Right kidney (tissue), 1 donor: ENCODE data around the gene RNF13.
"Not testable (repeated sequence)": the region's sequence is repeated elsewhere in the genome, so short reads cannot be mapped to it uniquely, and the experiment has no call there.

Experiments used
- DNase-seq: peaks from one replicate; pipeline ENCODE4 v3.0.0-alpha.2; 2016

Gene RNF13

GRCh38 chr3:149839469-149839868, 26.5 kb downstream of the RNF13 start:
- not testable (repeated sequence) for DNase-seq

DNA sequence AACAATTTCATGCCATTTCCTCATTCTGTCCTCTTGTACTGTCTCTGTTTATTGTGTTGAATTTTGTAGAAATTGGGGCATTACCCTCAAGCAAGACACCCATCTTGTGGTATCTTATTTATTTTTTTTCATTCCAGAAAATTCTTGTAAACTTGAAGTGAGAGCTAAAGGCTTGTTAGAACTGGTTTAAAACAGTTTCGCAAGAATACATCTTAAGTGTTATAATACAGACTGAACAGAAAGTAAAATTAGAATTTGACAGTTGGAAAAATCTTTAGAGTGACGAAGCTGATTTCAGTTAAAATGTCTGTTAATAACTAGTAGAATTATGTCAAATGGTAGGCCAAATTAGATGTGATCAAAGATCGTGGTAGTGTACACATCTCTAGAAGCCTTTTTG, 26.9 kb downstream of the RNF13 start:
- DNase-seq, result no peak

- DNase-seq, result no peak
Observed at GRCh38 chr3:149843502-149843901, 30.5 kb downstream of the RNF13 start.

- DNase-seq, result no peak
Observed at GRCh38 chr3:149844091-149844490, 31.1 kb downstream of the RNF13 start.

DNA sequence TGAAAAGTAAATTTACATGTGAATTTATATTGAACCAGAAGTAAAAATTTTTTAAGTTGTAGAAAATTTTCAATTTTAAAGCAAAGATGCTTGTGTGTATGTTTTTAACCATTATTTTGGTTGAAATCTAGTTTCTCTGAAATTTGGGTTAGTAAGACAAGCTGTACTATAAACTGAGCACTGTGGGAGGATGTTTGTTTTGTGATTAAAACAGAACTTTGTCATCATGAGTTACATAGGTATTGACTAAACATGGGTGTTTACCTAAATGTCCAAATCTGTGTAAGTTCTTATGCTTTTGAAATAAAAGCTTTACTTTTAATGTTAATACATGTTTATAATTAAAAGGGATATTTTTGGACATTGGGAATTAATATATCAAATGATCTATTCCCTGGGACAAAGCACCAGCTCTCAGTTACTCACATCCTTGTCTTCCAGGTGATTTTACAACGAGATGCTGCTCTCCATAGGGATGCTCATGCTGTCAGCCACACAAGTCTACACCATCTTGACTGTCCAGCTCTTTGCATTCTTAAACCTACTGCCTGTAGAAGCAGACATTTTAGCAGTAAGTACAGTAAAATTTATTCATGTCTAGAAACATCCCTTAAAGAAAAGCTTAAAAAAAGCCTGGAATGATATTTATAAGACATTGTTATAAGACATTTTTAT, 32.7 kb downstream of the RNF13 start:
- no peak for DNase-seq

- no peak for DNase-seq
Observed at GRCh38 chr3:149848238-149848637, 35.2 kb downstream of the RNF13 start.

DNA sequence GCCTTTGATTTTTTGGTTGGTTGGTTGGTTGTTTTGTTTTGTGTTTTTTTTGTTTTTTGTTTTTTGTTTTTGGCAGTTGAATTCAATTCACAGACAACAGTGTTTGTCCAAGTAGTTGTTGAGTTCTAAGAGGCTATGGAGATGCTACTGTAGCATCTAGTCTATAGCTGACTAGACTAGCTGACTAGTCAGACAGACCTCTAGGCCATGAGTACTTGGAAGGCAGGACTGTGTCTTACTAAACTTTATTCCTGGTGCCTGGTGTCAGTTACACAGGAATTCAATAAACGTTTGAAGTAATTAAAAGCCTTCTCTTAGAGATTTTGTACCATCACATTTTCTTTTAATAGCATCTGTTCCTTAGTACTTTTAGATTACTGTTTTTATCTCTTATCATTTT, 35.7 kb downstream of the RNF13 start:
- DNase-seq, result no peak

- no peak for DNase-seq
Observed at GRCh38 chr3:149850787-149851584, 38.0 kb downstream of the RNF13 start.

DNA sequence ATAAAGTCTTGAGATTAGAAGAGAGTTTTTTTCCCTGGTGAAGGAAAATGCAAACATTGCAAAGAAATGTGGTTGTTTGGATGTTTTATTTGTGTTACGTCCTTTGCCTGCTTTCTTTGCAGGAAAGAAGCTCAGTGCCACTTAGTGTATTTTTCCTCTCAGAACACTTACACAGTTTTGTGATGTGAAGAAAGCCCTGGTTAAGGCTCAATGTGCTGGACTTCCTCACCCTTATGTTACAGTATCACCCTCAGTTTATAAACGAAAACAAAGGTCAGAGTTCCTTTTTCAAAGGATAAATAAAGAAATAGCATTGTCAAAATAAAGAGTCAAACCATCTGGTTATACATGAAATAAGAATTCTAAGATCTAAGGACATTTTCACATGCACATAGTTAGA, 45.9 kb downstream of the RNF13 start:
- DNase-seq, result no peak

- no peak for DNase-seq
Observed at GRCh38 chr3:149860881-149861280, 47.9 kb downstream of the RNF13 start.

DNA sequence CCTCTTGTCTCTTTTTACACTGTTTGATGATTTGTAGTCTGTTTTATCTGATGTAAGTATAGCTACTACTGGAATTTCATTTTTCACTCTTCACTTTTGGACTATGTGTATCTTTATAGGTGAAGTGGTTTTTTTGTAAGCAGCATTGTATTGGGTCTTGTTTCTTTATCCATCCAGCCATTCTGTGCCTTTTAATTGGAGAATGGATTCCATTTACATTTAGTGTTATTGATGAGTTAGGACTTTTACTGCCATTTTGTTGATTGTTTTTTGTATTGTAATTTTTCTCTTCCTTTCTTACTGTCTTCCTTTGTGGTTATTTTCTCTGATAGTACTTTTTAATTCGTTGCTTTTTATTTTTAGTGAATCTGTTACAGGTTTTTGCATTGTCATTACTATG, 54.5 kb downstream of the RNF13 start:
- no peak for DNase-seq

- no peak for DNase-seq
Observed at GRCh38 chr3:149871855-149872254, 58.8 kb downstream of the RNF13 start.

DNA sequence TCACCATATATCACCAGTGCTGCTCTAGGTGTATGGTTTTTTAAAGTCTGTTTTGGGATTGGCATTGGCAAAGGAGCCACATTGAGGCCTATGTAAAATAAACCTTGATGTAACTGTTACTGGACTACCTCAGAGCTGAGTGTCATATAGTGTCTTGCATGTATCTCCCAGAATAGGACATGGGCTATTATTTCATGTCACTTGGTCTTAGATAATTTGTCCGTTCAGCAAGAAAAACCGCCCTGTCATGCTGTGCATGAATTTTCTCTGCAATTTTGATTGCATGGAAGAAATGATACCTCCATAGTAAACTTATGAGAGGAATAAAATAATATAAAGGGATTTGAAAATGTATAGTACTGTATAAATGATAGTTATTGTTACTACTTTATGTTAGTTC, 59.6 kb downstream of the RNF13 start:
- DNase-seq, result no peak

DNA sequence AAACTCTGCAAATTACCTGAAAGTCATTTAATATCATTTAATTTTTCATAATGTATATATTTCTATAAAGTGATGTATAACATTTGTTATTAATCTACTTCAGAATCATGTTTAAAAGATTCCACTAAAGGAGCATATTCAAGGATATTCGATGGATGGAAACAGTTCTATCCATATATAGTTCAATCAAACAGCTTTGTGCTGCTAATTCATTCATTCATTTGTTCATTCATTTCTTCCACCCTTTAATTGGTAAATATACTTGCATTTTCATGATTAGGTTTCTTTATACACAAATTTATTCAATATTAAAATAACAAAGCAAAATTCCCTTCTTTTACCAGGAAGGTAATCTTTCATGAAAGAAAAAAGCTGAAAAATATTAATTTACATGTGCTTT, 64.7 kb downstream of the RNF13 start:
- DNase-seq, result no peak

- DNase-seq, result no peak
Observed at GRCh38 chr3:149879872-149880271, 66.9 kb downstream of the RNF13 start.

DNA sequence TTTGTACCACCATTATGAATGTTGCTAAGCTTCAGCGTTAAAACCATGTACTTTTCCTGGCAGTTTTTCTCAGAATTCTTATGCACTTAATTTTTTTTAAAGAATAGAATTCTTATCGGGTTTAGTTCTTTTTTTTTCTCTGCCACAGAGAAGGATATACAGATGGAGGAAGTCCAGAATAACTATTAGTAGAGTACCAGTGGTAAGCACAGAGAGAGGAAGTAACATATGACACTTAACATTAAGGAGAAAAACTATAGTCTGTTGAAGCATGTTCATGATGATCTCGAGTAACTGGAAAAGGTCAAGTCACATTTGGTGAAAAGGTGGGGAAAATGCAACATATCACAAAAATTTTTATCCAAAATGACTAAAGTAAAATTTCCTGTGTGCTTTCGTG, 68.9 kb downstream of the RNF13 start:
- DNase-seq, result no peak

DNA sequence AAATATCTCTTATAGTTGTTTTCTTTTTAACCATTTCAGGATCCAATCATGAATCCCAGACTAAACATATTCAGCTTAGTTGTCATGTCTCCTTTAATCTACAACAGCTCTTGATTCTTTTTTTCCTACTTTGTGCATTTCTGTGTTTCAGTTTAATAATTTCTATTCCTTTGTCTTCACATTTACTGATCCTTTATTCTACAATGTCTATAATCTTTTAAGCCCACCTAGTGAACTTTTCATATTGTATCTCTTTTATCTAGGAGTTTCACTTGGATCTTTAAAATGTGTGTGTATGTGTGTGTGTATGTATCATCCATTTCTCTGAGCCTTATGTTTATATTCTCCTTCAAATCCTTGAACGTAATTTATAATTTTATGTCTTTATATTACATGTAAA, 70.1 kb downstream of the RNF13 start:
- DNase-seq, result no peak

- not testable (repeated sequence) for DNase-seq
Observed at GRCh38 chr3:149883860-149884259, 70.8 kb downstream of the RNF13 start.

GRCh38 chr3:149884848-149885247, 71.8 kb downstream of the RNF13 start:
- not testable (repeated sequence) for DNase-seq

DNA sequence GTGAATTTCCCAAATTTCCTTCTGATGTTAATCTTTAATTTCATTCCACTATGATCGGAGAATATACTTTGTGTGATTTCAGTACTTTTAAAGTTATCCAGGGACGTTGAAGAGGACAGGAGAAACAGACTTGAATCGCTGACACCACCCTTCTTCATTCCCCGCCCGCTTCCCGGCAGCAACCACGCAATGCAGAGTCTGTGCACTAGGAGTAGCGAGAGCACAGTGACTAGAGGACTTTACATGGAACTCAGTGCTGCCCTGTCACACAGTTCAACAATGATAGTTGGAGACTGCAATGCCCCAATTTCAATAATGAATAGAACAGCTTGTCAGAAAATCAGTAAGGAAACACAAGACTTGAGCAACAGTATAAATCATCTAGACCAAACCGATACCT, 73.9 kb downstream of the RNF13 start:
- DNase-seq, result no peak

GRCh38 chr3:149891621-149892020, 78.6 kb downstream of the RNF13 start:
- DNase-seq, result no peak

DNA sequence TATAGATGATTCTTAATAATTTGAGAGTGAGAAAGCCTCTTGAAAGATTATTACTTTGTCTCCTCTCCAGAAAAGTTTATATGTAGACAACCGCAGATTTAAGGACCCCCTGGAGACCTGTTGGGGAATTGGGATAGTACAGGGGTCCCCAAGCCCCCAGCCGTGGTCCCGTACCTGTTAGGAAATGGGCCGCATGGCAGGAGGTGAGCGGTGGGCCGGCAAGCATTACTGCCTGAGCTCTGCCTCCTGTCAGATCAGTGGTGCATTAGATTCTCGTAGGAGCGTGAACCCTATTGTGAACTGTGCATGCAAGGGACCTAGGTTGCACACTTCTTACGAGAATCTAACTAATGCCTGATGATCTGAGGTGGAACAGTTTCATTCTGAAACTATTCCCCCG, 79.4 kb downstream of the RNF13 start:
- DNase-seq, result no peak

- no peak for DNase-seq
Observed at GRCh38 chr3:149894205-149894604, 81.2 kb downstream of the RNF13 start.

- DNase-seq, result no peak
Observed at GRCh38 chr3:149895339-149895738, 82.3 kb downstream of the RNF13 start.
